Lung (tissue), 12 donors: ENCODE data around the gene UBE2J1. TPM values are rescaled to one million over a fixed set of nuclear protein-coding genes. Genes with fewer than 3 reads are reported as not detected.

Experiments used
- ATAC-seq: fragments of 200-7000 bp; cut with Tn5 transposase; one replicate; pipeline ENCODE4 v1.9.1; 2020; ENCODE audit warnings: moderate number of reproducible peaks; ENCODE audit not compliant: insufficient read depth, low FRiP score
- DNase-seq, 3 donors: peaks; one replicate each; pipeline ENCODE4 v3.0.0-alpha.2; 2013 to 2017
- H3K27ac ChIP-seq, 2 donors: one replicate each; pipeline ENCODE4 v1.5.1; 2013; ENCODE audit warnings: mild to moderate bottlenecking in 2 of 2, moderate library complexity in 2 of 2, control low read depth in 1 of 2, inconsistent platforms in 1 of 2, low read depth in 1 of 2, low read length in 1 of 2
- H3K27me3 ChIP-seq, 3 donors: one replicate each; pipeline ENCODE4 v1.5.1; 2013; ENCODE audit warnings: low read length in 2 of 3; ENCODE audit not compliant: control insufficient read depth in 3 of 3, insufficient read depth in 3 of 3
- H3K36me3 ChIP-seq, 4 donors: one replicate each; pipeline ENCODE4 v1.5.1; 2013; ENCODE audit warnings: low read length in 4 of 4, mild to moderate bottlenecking in 1 of 4, moderate library complexity in 1 of 4; ENCODE audit not compliant: control insufficient read depth in 4 of 4, insufficient read depth in 4 of 4
- H3K4me1 ChIP-seq, 5 donors: one replicate each; pipeline ENCODE4 v1.5.1; 2013; ENCODE audit warnings: low read length in 5 of 5, mild to moderate bottlenecking in 2 of 5, moderate library complexity in 1 of 5; ENCODE audit not compliant: control insufficient read depth in 5 of 5, insufficient read depth in 5 of 5
- H3K4me3 ChIP-seq: one replicate; pipeline ENCODE4 v1.5.1; 2013; ENCODE audit warnings: mild to moderate bottlenecking, control low read depth, moderate library complexity
- H3K9ac ChIP-seq, 2 donors: one replicate each; pipeline ENCODE4 v1.5.1; 2013; ENCODE audit warnings: low read length in 2 of 2, control low read depth in 1 of 2; ENCODE audit not compliant: insufficient read depth in 1 of 2
- H3K9me3 ChIP-seq, 4 donors: one replicate each; pipeline ENCODE4 v1.5.1; 2013; ENCODE audit warnings: low read length in 3 of 4, mild to moderate bottlenecking in 1 of 4, moderate library complexity in 1 of 4; ENCODE audit not compliant: control insufficient read depth in 4 of 4, insufficient read depth in 3 of 4
- WGBS, 2 donors: extraction: QIAGEN DNeasy Blood & Tissue Kit; methylation state at CpG; one replicate each; pipeline ENCODE4 v1.1.7; 2013; 5-methylcytosine and 5-hydroxymethylcytosine counted together
- polyA plus RNA-seq, 2 donors: library from polyadenylated mRNA; stranded (reverse); fragments of 200-250 nt; gene quantifications; one replicate each; pipeline ENCODE4 v1.2.1, GENCODE V29; 2013
- total RNA-seq, 2 donors: library from RNA; depleted of rRNA in 1 of 2; stranded (reverse); fragments of >200 nt in 1 of 2; gene quantifications; one replicate each; pipeline ENCODE4 v1.2.1, GENCODE V29; 2014 to 2021
- TF ChIP-seq, protein P1 (sequence below): IDR thresholded peaks from 2 replicates; pipeline ENCODE4 v1.5.1; 2012; ENCODE audit warnings: mild to moderate bottlenecking; ENCODE audit errors: control extremely low read depth, extremely low read depth
- donor health status: control.
- donor health status: control.
- donor health status: Bipolar disorder and iron deficiency.
- donor health status: healthy.
- donor health status: DM: yes; HTN: yes; CAD: no.

Gene UBE2J1
- total and polyA plus RNA-seq, 4 donors: 24.3 to 51.0 (median 41.5) TPM

DNA sequence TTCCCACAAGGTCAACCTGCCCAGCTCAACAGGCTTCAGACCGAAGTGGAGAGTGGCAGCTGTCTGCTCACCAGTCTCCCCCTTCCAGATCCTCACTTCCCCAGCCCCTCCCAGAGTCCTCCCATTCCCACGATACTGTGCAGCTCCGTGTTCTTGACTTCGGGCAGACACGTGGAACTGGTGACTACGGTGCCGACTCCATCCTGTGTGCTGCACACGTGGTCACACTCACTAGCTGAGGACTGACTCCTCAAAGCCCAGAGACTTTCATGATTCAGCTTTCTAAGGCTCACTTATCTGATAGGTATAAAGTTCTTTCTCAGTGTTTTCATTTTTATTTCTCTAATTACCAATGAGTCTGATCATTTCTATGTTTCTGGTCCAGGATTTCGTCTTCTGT is 69.8 kb downstream of the UBE2J1 start:
- no peaks in the 10 kb centered on the region for H3K36me3 ChIP-seq

DNA sequence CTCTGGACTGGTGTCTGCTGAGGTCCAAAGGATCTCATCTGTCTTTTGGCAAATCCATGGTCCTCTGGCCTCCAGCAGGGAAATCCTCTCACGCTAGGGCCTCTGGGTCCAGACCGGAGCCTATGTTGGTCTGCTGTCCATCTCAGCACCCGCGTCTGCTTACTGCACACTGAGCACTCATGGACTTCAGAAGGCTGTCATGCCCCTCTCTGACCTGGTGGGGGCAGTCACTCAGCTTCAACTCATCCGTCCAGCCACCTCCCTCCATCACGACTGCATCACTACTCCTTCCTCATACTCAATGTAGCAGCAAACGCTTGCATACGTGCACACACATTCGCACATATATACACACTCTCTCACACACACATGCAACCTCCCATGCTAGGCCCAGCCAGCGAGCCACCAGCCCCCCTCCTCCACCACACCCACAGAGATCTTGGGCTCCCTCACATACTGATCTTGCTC is 70.7 kb downstream of the UBE2J1 start:
- WGBS, 2 donors: 58 to 60% methylated on average over 10 of the region's 10 CpGs
- no peaks in the 10 kb centered on the region for H3K9me3 ChIP-seq
- H3K9ac ChIP-seq: no peak overlapping the region
- TF ChIP-seq, protein P1, sequence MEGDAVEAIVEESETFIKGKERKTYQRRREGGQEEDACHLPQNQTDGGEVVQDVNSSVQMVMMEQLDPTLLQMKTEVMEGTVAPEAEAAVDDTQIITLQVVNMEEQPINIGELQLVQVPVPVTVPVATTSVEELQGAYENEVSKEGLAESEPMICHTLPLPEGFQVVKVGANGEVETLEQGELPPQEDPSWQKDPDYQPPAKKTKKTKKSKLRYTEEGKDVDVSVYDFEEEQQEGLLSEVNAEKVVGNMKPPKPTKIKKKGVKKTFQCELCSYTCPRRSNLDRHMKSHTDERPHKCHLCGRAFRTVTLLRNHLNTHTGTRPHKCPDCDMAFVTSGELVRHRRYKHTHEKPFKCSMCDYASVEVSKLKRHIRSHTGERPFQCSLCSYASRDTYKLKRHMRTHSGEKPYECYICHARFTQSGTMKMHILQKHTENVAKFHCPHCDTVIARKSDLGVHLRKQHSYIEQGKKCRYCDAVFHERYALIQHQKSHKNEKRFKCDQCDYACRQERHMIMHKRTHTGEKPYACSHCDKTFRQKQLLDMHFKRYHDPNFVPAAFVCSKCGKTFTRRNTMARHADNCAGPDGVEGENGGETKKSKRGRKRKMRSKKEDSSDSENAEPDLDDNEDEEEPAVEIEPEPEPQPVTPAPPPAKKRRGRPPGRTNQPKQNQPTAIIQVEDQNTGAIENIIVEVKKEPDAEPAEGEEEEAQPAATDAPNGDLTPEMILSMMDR: no peak
- no peaks in the 10 kb centered on the region for H3K36me3 ChIP-seq
- H3K4me3 ChIP-seq: no peak overlapping the region
- no peaks in the 10 kb centered on the region for H3K27me3 ChIP-seq
- peak; percentile 68 for ATAC-seq
- no peak overlapping the region for H3K27ac ChIP-seq
- H3K4me1 ChIP-seq: no peaks in the 10 kb centered on the region
- DNase-seq: peak in 2 of 3 donors; percentile 10 to 19

More for the DNA sequence above, 69.8 kb downstream of the UBE2J1 start:
- DNase-seq: no peak
- Histone ChIP-seq H3K4me1 (no peaks in the 10 kb centered on the region), H3K4me3 (no peak overlapping the region), H3K27ac (no peak overlapping the region), H3K9me3 (no peaks in the 10 kb centered on the region), H3K27me3 (no peaks in the 10 kb centered on the region), H3K9ac (no peak overlapping the region)
- WGBS, 2 donors: 91 to 94% methylated on average over 9 of the region's 9 CpGs
- ATAC-seq: no peak
- TF ChIP-seq, protein P1: no peak

DNA sequence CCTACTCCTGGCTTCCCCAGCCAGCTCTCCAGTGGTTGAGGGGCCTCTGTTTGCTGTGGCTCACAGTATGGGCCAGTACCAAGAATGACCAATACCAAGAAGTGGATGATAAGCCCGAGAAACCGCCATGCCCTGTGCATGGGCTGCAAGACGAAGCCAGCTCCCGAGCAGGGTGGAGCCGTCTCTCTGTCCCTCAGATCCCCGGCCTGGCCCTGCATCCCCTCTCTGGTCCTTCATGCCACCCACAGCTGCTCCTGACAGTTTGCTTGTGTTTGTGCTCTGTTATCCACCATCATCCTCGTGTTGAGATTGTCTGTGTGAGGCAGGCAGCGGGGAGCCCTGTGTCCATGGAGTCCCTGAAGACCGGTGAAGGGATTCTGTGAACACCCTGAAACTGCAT is 73.6 kb downstream of the UBE2J1 start:
- Histone ChIP-seq H3K27ac (no peak overlapping the region), H3K4me3 (no peak overlapping the region), H3K9me3 (no peaks in the 10 kb centered on the region), H3K36me3 (no peaks in the 10 kb centered on the region), H3K9ac (no peak overlapping the region), H3K27me3 (no peaks in the 10 kb centered on the region), H3K4me1 (no peaks in the 10 kb centered on the region)
- ATAC-seq: no peak
- WGBS, 2 donors: 91 to 94% methylated on average over 9 of the region's 9 CpGs
- DNase-seq: no peak
- TF ChIP-seq, protein P1: no peak

Other genes with a start within 250 kb of the UBE2J1 start
- 1 to 10 TPM in 1 of 2 donors, under 1 TPM in 1; 0.49 to 4.0 TPM for gene SRSF12, start 234.7 kb downstream of the UBE2J1 start, total RNA-seq
- gene SRSF12, start 234.7 kb downstream of the UBE2J1 start, polyA plus RNA-seq: under 1 TPM; 0.55 to 0.79 TPM
- 10 to 100 TPM in 1 of 2 donors, 1 to 10 TPM in 1; 7.5 to 21.5 TPM for gene PM20D2, start 206.7 kb downstream of the UBE2J1 start, total RNA-seq
- 1 to 10 TPM; 3.1 to 5.8 TPM for gene PM20D2, start 206.7 kb downstream of the UBE2J1 start, polyA plus RNA-seq
- gene GABRR1, start 135.4 kb downstream of the UBE2J1 start, total RNA-seq: not detected
- not detected for gene GABRR1, start 135.4 kb downstream of the UBE2J1 start, polyA plus RNA-seq
- gene GABRR2, start 37.4 kb downstream of the UBE2J1 start, total RNA-seq: 1 to 10 TPM; 1.3 to 1.5 TPM
- gene GABRR2, start 37.4 kb downstream of the UBE2J1 start, polyA plus RNA-seq: 1 to 10 TPM in 1 of 2 donors, under 1 TPM in 1; 0.33 to 1.5 TPM
- 10 to 100 TPM; 12.7 to 40.2 TPM for gene RRAGD, start 59.6 kb upstream of the UBE2J1 start, total RNA-seq
- gene RRAGD, start 59.6 kb upstream of the UBE2J1 start, polyA plus RNA-seq: 10 to 100 TPM; 16.4 to 17.1 TPM
- 10 to 100 TPM; 22.8 to 29.4 TPM for gene ANKRD6, start 80.4 kb upstream of the UBE2J1 start, total RNA-seq
- 1 to 10 TPM; 4.4 to 9.2 TPM for gene ANKRD6, start 80.4 kb upstream of the UBE2J1 start, polyA plus RNA-seq